ENCODE data around the gene FMNL2. TPM values are rescaled to one million over a fixed set of nuclear protein-coding genes. Genes with fewer than 3 reads are reported as not detected.

Gene FMNL2
- total and polyA plus RNA-seq, 2 of the 4 experiments (the other 2 are of a cell fraction) = 10.9 to 11.4 TPM

DNA sequence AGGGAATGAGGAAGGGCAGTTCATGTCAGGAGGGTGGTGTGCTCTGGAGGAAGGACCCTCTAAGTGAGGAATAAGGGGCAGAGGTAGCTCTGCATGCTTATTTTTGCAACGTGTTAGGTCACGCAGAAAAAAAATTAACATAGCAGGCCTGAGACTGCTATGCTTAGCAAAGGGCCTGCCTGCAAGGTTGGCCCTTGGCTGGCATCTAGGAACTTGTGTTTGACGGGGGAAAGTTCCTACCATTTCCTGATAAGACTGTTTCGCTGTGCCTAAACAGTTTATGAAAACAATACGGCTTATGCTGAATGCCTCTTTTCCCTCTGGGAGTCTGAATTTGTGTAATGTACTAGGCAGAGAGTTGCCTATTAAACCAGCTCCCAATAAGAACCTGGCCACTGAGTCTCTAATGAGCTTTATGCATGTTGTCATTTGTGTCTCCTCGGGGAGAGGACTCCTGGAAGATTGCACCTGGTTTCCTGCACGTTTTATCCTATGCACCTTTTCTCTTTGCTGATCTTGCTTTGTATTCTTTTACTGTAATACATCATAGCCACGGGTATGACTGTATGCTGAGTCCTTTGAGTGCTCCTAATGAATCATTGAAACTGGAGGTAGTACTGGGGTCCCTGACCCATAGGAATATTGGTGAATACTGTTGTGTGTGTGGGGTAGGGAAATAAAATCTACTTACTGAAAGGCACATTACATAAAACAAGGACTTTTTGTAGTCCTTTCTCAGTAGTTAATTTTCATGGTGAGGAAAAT lies 213.3 kb downstream of the FMNL2 start:
- dilution Hi-C loops (cut with HindIII; ENCODE audit: low sequenced_read_pairs, unreplicated experiment) (no loop called here), intact Hi-C loops (cut with micrococcal nuclease) (no loop called here), in situ Hi-C loops (cut with MboI; ENCODE audit: low sequenced_read_pairs) (no loop called here)
- no peak overlapping the region for H3K4ac ChIP-seq (ENCODE audit: low read depth, low read length)
- DNase-seq (peak; percentile 35), ATAC-seq (ENCODE audit: low read depth) (no peak; the same call in 1 of the 2 replicates)
- no TSS peak for BruUV-seq (replicated peaks)
- no peak overlapping the region for H3K9ac ChIP-seq (ENCODE audit: low read depth, low read length)
- H2AK5ac ChIP-seq (ENCODE audit: low read depth, low read length) = no peak overlapping the region
- H2BK5ac ChIP-seq (ENCODE audit: low read depth, low read length, poor library complexity, severe bottlenecking) = no peak overlapping the region
- ChIA-PET POLR2A (ENCODE audit: unreplicated experiment) (interaction anchor here (1.1 kb wide), 1 partner anchor 9 kb away, joined by 3 read pairs; no protein-coding TSS in a partner anchor), CTCF (interaction anchor here (1.0 kb wide), 1 partner anchor 126 kb away, joined by 3 read pairs; no protein-coding TSS in a partner anchor)
- no peak overlapping the region for H2BK120ac ChIP-seq (ENCODE audit: low read depth, low read length)
- no peak overlapping the region for H2AK9ac ChIP-seq (replicated peaks; ENCODE audit: low read depth, low read length, poor library complexity)
- no peak overlapping the region for H2BK20ac ChIP-seq (ENCODE audit: low read depth, low read length)
- peak overlapping the region; percentile 7; the same call in 1 of the 2 replicates for H3K18ac ChIP-seq (ENCODE audit: low read depth, low read length)
- no peaks in the 10 kb centered on the region for H3K36me3 ChIP-seq (ENCODE audit: control insufficient read depth, insufficient read depth, low read length)
- no peak overlapping the region for H2BK15ac ChIP-seq (ENCODE audit: low read depth, low read length)
- H3K27ac ChIP-seq (ENCODE audit: insufficient read depth, low read length) = no peak overlapping the region
- no peaks in the 10 kb centered on the region for H3K27me3 ChIP-seq (ENCODE audit: control insufficient read depth, insufficient read depth, low read length)
- H2AFZ ChIP-seq (replicated peaks; ENCODE audit: low read length, poor library complexity) = no peak overlapping the region
- H3K14ac ChIP-seq (replicated peaks; ENCODE audit: low read depth, low read length) = no peak overlapping the region
- no peak overlapping the region for H4K91ac ChIP-seq (ENCODE audit: insufficient read depth, low read depth, low read length)
- H3K9me3 ChIP-seq (ENCODE audit: control insufficient read depth, insufficient read depth, low read length) = no peaks in the 10 kb centered on the region
- H4K8ac ChIP-seq (ENCODE audit: low read depth in 2 of 2, low read length in 2 of 2) = no peak overlapping the region
- H3K23ac ChIP-seq (ENCODE audit: low read depth, low read length) = no peak overlapping the region
- peaks cover 5 to 9% of the 10 kb centered on the region in 2 experiments; a peak in 3 of 4 replicates for H3K79me1 ChIP-seq (ENCODE audit: low read depth in 1 of 2, low read length in 2 of 2)
- peaks cover 11% of the 10 kb centered on the region; the same call in 1 of the 2 replicates for H3K9me1 ChIP-seq (ENCODE audit: insufficient read depth, low read length)
- 60% methylated on average over 3 of the region's 8 CpGs; no CpG with 5 or more reads in 1 of the 2 experiments for WGBS, 2 experiments (ENCODE audit: extremely low coverage in 2 of 2, insufficient read length in 1 of 2)
- peaks cover 13% of the 10 kb centered on the region for H3K4me1 ChIP-seq (ENCODE audit: control insufficient read depth, insufficient read depth, low read length)
- H3K4me2 ChIP-seq (ENCODE audit: low read depth, low read length) = no peak overlapping the region
- H3K4me3 ChIP-seq (ENCODE audit: insufficient read depth, low read depth, low read length) = no peak overlapping the region
- H4K20me1 ChIP-seq (ENCODE audit: insufficient read depth, low read length) = no peaks in the 10 kb centered on the region
- H3K56ac ChIP-seq (ENCODE audit: extremely low read depth, insufficient read depth, low read length) = no peak overlapping the region
- no peak overlapping the region for H4K5ac ChIP-seq (ENCODE audit: low read depth, low read length)
- TF ChIP-seq NFE2L2 (IDR thresholded peaks at IDR 0.05; ENCODE audit: low read depth, low read length) = no peak
- no peak for TF ChIP-seq RFX5 (IDR thresholded peaks at IDR 0.05; ENCODE audit: low read depth, low read length)
- TF ChIP-seq CHD1 (IDR thresholded peaks at IDR 0.05; ENCODE audit: low read depth, low read length) = no peak
- TF ChIP-seq, protein P1, sequence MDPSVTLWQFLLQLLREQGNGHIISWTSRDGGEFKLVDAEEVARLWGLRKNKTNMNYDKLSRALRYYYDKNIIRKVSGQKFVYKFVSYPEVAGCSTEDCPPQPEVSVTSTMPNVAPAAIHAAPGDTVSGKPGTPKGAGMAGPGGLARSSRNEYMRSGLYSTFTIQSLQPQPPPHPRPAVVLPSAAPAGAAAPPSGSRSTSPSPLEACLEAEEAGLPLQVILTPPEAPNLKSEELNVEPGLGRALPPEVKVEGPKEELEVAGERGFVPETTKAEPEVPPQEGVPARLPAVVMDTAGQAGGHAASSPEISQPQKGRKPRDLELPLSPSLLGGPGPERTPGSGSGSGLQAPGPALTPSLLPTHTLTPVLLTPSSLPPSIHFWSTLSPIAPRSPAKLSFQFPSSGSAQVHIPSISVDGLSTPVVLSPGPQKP (IDR thresholded peaks at IDR 0.05; ENCODE audit: borderline replicate concordance, low read depth, low read length) = no peak
- TF ChIP-seq MAZ (IDR thresholded peaks at IDR 0.05; ENCODE audit: borderline replicate concordance, low read depth, low read length) = no peak
- no peak for TF ChIP-seq MAFK (IDR thresholded peaks at IDR 0.05; ENCODE audit: low read depth, low read length)
- TF ChIP-seq SMC3 (IDR thresholded peaks at IDR 0.05; ENCODE audit: low read depth, low read length) = no peak
- no peak for TF ChIP-seq BHLHE40 (IDR thresholded peaks at IDR 0.05; ENCODE audit: low read depth, low read length)
- no peak for TF ChIP-seq FOS (IDR thresholded peaks at IDR 0.05; ENCODE audit: low read depth, low read length)
- no peak for TF ChIP-seq POLR2A (IDR thresholded peaks at IDR 0.05; ENCODE audit: low read depth, low read length)
- TF ChIP-seq CTCF (conservative IDR thresholded peaks at IDR 0.05; ENCODE audit: low read depth, low read length) = no peak
- no peak for TF ChIP-seq MXI1 (IDR thresholded peaks at IDR 0.05; ENCODE audit: borderline replicate concordance, low read depth, low read length)
- TF ChIP-seq RAD21 (IDR thresholded peaks at IDR 0.05; ENCODE audit: low read length) = no peak
- no peak for TF ChIP-seq CEBPB (IDR thresholded peaks at IDR 0.05; ENCODE audit: low read depth, low read length)
- no peak for TF ChIP-seq RCOR1 (IDR thresholded peaks at IDR 0.05; ENCODE audit: insufficient replicate concordance, low read length)

All from IMR-90 (cell line).